ENCODE results near the gene ARF6. TPM values are rescaled to one million over a fixed set of nuclear protein-coding genes. Genes with fewer than 3 reads are reported as not detected.

Gene ARF6
- total RNA-seq, 1 donor from 2014 or later = 31.5 TPM

GRCh38 chr14:49862089-49862673 is 30.7 kb upstream of the ARF6 start:
- intact Hi-C loops (cut with DNase I) = loop anchor here (2.0 to 10.0 kb wide), 8 partner anchors 120 to 670 kb away; partner anchors contain the start of genes DMAC2L, KLHDC1, L2HGDH and MAP4K5
- Histone ChIP-seq H3K27me3 (no peaks in the 10 kb centered on the region), H3K4me3 (peak overlapping the region; percentile 65 to 77), H3K36me3 (no peaks in the 10 kb centered on the region), H3K4me1 (peaks cover 3 to 11% of the 10 kb centered on the region in 2 donors), H3K9me3 (no peaks in the 10 kb centered on the region), H3K27ac (peak overlapping the region; percentile 98 to 99)
- peak; percentile 44 to 95 for DNase-seq (ENCODE audit: low spot score in 2 of 2)
- TF ChIP-seq CTCF (IDR thresholded peaks at IDR 0.05) = peak; percentile 100

GRCh38 chr14:49863487-49864281 is 29.2 kb upstream of the ARF6 start:
- intact Hi-C loops (cut with DNase I) = loop anchor here (2.0 to 10.0 kb wide), 9 partner anchors 119 to 669 kb away; partner anchors contain the start of genes DMAC2L, KLHDC1, L2HGDH and MAP4K5
- DNase-seq (ENCODE audit: low spot score in 2 of 2) = no peak
- TF ChIP-seq CTCF (IDR thresholded peaks at IDR 0.05) = no peak
- H3K27ac ChIP-seq = peak overlapping the region; percentile 98 to 99
- H3K36me3 ChIP-seq = no peaks in the 10 kb centered on the region
- peak overlapping the region; percentile 65 to 77 for H3K4me3 ChIP-seq
- H3K4me1 ChIP-seq = peaks cover 6 to 11% of the 10 kb centered on the region in 2 donors
- H3K27me3 ChIP-seq = no peaks in the 10 kb centered on the region
- no peaks in the 10 kb centered on the region for H3K9me3 ChIP-seq

GRCh38 chr14:49865431-49865859 is 27.4 kb upstream of the ARF6 start:
- H3K36me3 ChIP-seq = no peaks in the 10 kb centered on the region
- intact Hi-C loops (cut with DNase I) = loop anchor here (1.0 to 10.0 kb wide), 4 partner anchors 171 to 449 kb away; partner anchors contain the start of genes DMAC2L, KLHDC1 and L2HGDH
- peak in 1 of 2 donors; percentile 89 for DNase-seq (ENCODE audit: low spot score in 2 of 2)
- no peaks in the 10 kb centered on the region for H3K9me3 ChIP-seq
- H3K27ac ChIP-seq = peak overlapping the region; percentile 98 to 99
- H3K27me3 ChIP-seq = no peaks in the 10 kb centered on the region
- TF ChIP-seq CTCF (IDR thresholded peaks at IDR 0.05) = peak; percentile 56 to 86 (median 83)
- peaks cover 6 to 11% of the 10 kb centered on the region in 2 donors for H3K4me1 ChIP-seq
- no peak overlapping the region for H3K4me3 ChIP-seq

- TF ChIP-seq CTCF (IDR thresholded peaks at IDR 0.05) = no peak
- peak overlapping the region; percentile 89 to 90 for H3K27ac ChIP-seq
- intact Hi-C loops (cut with DNase I) = loop anchor here (1.0 to 10.0 kb wide), 4 partner anchors 24 to 447 kb away; partner anchors contain the start of genes DMAC2L, KLHDC1 and L2HGDH
- peak overlapping the region; percentile 64 to 66 for H3K4me3 ChIP-seq
- no peaks in the 10 kb centered on the region for H3K36me3 ChIP-seq
- peak; percentile 89 to 98 for DNase-seq (ENCODE audit: low spot score in 2 of 2)
- H3K4me1 ChIP-seq = peaks cover 3 to 8% of the 10 kb centered on the region in 2 donors
- H3K27me3 ChIP-seq = no peaks in the 10 kb centered on the region
- H3K9me3 ChIP-seq = no peaks in the 10 kb centered on the region
Observed at GRCh38 chr14:49867831-49868719, 24.8 kb upstream of the ARF6 start.

- intact Hi-C loops (cut with DNase I) = loop anchor here (1.0 to 10.0 kb wide), 4 partner anchors 24 to 446 kb away; partner anchors contain the start of genes DMAC2L, KLHDC1 and L2HGDH
Observed at GRCh38 chr14:49868720-49869114, 24.2 kb upstream of the ARF6 start.

More at GRCh38 chr14:49868720-49869114, 24.2 kb upstream of the ARF6 start:
- no peaks in the 10 kb centered on the region for H3K27me3 ChIP-seq
- H3K9me3 ChIP-seq = no peaks in the 10 kb centered on the region
- DNase-seq (ENCODE audit: low spot score in 2 of 2) = no peak
- peak overlapping the region; percentile 64 to 66 for H3K4me3 ChIP-seq
- peak overlapping the region; percentile 64 to 73 for H3K27ac ChIP-seq
- no peak for TF ChIP-seq CTCF (IDR thresholded peaks at IDR 0.05)
- H3K36me3 ChIP-seq = no peaks in the 10 kb centered on the region
- peaks cover 3 to 7% of the 10 kb centered on the region in 2 donors for H3K4me1 ChIP-seq

All from ascending aorta (tissue), 2 donors.